ENCODE measurements around the gene RASGEF1C. TPM values are rescaled to one million over a fixed set of nuclear protein-coding genes. Genes with fewer than 3 reads are reported as not detected.

The RASGEF1C gene
- total RNA-seq, 1 donor from 2014 or later, result not detected

DNA sequence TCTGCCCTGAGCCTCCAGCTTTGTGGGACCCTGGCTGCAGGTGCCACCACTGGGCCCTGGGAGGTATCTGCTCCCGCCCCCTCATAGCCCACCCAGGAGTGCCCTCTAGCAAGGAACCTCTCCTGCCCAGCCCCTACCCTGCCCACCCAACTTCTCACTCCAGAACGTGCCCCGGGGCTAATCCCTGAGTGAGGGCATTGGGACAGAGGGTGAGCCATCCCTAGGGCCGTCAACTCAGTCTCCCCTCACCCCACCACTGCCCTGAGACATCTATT lies 2.7 kb upstream of the RASGEF1C start:
- intact Hi-C loops (cut with micrococcal nuclease), result loop anchor here (2.0 kb wide), 1 partner anchor 85 kb away; no protein-coding TSS in a partner anchor

DNA sequence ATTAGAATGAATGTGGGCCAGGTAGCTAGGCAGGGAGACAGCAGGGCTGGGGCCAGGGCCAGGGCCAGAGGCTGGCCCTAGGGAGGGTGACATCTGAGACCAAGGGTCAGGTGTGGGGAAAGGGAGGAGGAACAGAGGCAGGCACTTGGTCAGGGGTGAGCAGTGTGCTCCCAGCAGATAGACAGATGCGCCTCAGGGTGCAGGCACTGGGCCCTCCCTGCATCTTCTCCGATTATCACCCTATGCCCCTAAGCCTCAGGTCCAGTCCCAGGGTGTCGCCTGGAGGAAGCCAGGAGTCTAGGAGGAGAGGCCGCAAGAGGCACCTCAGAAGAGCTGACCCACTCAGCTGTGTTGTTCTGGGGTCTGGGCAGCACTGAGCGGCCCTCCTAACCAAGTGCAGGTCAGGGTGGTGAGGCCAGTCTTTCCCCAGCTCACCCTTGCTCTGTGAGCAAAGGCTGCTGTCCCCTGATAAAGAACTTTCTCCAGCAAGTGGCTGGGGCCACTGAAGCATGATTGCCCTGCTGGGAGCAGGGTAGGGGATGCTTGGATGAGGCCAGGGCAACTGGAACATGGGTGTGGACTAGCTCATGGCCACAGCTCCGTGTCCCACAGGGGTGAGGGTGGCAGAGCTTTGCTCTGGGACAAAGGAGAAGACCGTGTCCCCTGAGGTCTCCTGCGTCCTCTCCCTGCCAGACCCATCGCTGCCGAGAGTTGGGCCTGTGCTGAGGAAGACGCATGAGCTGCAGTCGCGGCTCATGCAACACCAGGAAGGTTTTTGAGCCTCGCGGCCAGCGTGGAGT lies 2.1 kb upstream of the RASGEF1C start:
- intact Hi-C loops (cut with micrococcal nuclease), result loop anchor here (2.0 kb wide), 1 partner anchor 84 kb away; no protein-coding TSS in a partner anchor

DNA sequence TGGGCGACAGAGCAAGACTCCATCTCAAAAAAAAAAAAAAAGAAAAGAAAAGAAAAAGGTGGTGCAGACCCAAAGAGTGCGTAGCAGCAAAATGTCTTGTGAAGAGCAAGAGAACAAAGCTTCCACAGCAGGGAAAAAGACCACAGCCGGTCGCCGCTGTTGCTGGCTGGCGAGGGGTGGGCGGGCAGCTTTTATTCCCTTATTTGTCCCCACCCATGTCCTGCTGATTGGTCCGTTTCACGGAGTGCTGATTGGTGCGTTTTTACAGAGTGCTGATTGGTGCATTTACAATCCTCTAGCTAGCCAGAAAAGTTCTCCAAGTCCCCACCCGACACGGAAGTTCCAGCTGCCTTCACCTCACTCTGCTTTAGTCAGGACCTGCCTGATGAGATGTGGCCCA lies 1.1 kb upstream of the RASGEF1C start:
- intact Hi-C loops (cut with micrococcal nuclease), result loop anchor here (2.0 kb wide), 1 partner anchor 83 kb away; no protein-coding TSS in a partner anchor

DNA sequence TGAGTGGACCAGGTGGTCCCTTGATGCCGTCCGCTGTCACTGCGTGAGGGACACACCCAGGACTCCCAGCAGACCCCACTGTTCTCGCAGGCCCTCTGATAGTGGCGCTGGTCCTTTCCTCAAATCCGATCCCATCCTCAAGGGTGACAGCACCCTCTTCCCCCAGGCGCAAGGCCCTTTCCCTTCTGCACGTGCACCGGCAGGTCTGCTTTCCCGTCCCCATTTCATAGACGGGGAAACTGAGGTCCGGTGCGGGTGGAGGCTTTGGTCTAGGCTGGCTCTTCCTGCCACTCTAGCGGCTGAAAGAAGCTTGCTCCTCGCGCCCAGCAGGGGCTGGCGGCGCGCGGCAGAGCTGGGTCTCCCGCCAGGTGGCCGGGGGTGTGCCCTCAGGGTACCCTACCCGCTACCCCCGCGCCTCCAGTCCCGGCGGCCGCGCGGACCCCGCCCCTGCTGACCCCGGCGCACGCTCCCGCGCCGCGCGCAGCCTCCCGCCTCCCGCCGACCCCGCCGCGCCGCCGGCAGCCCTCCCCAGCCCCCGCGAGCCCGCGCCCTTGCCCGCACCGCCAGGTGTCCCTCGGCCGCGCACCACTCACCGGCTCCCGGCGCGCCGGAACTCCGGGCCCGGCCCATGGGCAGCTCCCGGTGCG lies 453 bp downstream of the RASGEF1C start:
- intact Hi-C loops (cut with micrococcal nuclease), result no loop called here

DNA sequence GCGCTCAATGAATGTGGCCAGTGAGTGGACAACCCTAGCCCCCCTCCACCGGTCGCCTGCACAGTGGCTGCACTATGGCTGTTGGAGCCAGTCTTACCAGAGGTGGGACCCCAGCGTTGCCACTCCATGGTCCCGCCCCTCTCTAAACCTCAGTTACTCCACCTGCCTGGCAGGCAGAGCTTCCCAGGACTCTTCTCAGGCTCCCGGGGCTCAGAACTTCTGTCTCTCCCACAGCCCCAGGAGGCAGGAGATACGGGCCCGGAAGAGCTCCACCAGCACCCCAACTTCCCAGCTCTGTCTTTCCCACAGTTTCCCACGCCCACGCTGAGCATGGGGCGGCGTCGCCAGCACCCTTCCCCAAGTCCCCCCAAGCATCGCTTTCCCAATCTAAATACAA lies 975 bp downstream of the RASGEF1C start:
- intact Hi-C loops (cut with micrococcal nuclease), result no loop called here

DNA sequence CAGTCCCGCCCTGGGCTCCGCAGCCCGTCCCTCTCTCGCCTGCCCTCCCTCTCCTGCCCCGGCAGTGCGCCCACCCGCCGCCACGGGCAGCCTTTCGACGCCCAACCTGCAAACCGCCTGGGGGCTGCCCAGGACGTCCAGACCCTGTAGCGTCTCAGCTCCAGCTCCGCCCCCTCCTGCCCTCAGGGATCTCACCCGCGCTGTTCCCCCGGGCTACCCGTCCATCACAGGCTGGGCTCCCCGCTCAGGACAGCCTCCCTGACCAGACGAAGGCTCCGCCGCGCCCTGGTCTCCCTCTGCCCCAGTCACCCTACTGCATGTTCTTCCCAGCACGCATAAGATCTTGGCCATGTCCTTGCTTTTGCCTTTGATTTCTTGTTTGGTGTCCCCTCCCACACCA lies 1.4 kb downstream of the RASGEF1C start:
- intact Hi-C loops (cut with micrococcal nuclease), result no loop called here

DNA sequence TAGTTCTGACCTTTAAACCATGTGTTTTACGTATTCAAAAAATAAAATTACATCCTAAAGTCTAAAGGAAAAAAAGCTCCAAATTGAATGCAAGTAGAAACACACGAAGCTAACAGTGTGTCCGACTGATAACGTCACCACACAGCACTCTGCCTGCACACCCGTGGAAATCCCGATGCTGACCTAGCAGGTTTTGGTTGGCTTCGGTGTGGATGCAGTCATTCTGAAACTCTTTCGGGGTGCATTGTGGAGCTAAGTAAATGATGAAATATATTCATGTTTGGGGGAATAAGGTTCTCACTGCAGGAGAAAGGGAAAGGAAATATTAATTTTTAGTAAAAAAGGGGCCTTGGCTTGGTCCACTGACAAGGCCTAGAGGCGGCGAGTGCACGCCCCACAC lies 2.0 kb downstream of the RASGEF1C start:
- intact Hi-C loops (cut with micrococcal nuclease), result no loop called here

DNA sequence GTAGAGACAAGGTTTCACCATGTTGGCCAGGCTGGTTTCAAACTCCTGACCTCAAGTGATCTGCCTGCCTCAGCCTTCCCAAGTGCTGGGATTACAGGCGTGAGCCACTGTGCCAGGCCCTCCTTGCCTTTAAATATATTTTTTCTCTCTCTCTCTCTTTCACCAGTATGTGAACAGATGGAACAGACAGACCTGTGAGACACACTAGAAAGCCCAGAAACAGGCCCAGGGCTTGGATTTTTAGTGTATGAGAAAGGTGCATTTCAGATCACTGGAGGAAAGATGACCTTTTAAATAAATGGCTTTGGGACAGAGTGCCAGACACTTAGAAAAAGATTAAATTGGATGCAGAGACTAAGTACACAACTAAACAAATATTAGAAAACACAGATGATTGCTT lies 3.1 kb downstream of the RASGEF1C start:
- intact Hi-C loops (cut with micrococcal nuclease), result no loop called here

DNA sequence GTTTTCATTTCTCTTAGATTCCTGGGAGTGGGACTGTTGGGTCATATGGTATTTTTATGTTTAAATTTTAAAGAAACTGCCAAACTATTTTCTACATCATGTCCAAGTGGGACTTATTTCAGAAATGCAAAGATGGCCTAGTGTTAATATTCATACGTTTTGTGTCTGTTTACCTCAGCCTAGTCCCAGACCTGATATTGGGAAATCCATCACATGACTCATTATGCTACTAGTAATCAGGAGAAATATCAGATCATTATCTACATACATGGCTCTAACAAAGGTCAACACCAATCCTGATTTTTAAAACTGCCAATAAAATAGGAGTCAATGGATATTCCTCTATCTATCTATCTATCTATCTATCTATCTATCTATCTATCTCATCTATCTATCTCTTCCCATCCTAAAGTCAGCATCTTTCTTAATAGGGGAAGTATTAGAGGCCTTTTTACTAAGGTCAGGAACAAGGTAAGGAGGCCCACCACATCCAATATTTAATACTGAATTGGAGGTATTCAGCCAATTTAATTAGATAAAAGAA lies 4.7 kb downstream of the RASGEF1C start:
- intact Hi-C loops (cut with micrococcal nuclease), result no loop called here

DNA sequence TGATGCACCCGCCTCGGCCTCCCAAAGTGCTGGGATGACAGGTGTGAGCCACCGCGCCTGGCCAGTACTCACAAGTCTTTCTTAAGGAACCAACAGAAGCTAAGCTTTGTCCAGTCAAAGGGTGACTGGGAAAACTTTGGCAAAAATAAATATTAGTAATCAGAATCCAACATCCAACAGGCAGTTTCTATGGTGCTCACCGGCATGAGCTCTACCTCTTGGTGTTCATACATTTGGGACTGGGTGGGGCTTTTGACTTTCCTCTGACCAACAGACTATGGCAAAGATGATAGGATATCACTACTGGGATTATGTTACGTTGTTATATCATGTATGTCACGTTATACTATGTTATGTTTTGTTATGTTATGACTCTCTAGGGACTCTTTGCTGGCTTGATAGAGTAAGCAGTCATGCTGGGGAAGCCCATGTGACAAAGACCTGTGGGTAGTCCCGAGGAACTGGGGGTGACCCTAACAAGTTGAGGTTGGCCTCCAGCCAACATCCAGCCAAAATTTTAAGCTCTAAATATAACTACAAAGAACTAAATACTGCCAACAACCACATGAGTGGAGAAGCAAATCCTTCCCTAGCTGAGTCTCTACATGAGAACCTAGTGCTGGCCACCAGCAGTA lies 6.0 kb downstream of the RASGEF1C start:
- intact Hi-C loops (cut with micrococcal nuclease), result no loop called here

DNA sequence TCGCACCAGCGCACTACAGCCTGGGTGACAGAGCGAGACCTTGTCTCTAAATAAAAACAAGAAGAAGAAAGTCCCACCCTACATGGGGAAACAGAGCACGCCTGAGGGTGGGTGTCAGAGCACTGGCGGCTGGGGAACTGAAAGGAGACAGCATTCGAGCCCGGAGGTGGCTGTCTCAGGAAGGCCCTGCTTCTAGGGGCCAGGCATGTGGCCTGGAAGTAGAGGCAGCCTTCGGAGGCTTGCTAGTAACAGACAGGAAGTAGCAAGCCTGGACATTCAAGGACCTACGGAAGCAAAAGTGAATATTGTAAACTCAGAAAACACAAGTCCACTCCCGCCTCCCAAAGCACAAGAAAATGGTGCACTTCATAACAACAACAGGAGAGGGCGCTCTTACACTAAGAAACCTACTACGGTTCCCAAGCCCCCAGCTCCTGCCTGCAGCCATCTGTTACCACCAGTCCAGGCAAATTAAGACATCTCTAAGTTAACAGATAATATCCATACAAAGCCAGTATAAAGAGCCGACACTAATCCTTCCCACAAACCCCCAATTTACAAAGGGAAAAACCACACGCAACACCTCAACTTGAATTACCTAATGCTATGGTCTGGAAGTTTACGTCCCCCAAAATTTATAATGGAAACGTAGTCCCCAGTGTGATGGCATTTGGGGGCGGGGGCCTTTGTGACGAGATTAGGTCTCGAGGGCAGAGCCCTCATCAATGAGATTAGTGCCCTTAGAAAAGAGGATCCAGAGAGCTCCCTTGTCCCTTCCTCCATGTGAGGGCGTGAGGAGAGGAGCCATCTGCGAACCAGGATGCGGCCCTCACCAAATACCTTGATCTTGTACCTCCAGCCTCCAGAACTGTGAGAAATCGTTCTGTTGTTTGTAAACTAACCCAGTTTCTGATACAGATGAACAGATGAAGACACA lies 7.7 kb downstream of the RASGEF1C start:
- intact Hi-C loops (cut with micrococcal nuclease), result loop anchor here (1.0 to 2.0 kb wide), 2 partner anchors 114 to 269 kb away; no protein-coding TSS in a partner anchor

DNA sequence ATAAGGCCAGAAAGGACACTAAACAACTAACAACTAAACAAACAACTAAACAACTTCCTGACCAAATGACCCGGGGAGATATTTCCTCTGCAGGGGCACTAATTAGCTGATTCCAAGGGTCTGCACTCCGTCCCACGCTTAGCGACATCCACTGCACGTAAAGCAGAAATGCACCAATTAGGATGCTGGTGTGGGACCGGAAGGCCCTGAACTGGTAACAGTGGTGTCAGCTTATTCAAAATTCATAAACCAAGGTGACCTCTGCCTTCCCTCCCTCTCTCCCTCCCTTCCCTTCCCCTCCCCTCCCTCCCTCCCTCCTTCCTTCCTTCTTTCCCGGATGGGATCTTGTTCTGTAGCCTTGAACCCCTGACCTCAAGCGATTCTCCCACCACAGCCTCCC lies 9.6 kb downstream of the RASGEF1C start:
- intact Hi-C loops (cut with micrococcal nuclease), result no loop called here

DNA sequence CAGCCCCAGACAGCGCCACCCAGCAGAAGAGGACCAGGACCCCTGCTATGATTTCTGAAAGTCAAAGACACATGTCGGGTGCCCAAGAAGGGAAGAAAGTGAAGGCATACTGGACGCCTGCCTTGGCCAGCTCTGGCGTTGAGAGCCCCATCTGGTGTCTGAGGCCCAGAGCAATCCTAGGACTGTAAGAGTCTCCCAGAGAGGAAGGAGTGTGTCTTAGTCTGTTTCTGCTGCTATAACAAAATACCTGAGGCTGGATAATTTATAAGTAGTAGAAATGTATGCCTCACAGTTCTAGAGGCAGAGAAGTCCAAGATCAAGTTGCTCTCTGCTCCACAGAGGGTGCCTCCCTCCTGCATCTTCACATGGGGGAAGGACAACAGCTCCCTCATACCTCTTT lies 10.8 kb downstream of the RASGEF1C start:
- intact Hi-C loops (cut with micrococcal nuclease), result no loop called here

DNA sequence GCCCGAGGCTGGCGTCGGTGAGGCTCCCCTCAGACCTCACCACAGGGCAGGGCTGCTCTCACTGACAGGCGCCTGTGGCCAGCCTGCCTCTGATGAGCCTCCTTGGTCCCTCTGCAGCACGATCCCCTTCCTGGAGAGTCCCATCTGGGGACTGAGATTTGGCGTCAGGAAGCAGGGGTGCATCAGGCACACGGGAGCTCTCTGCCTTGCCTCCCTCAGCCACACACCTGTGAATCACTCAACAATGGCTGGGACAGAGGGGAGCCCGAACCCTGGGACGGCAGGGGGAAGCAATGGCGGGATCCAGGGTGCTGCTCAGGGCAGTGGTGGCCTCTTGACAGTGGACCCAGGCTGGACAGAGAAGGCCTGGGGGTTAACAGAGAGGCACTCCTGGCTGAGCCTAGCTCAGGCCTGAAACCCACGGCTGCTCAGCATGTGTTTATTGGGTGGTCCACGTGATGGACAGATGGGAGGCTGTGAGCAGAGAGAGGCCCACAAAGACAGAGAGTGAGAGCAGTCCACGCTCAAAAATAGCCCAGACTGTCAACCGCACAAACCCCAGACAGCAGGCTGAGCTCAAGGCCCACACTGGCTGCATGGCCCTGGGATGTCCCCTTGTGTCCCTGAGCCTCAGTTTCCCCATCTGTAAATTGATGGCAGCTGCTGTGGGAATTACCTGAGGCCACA lies 11.9 kb downstream of the RASGEF1C start:
- intact Hi-C loops (cut with micrococcal nuclease), result no loop called here

DNA sequence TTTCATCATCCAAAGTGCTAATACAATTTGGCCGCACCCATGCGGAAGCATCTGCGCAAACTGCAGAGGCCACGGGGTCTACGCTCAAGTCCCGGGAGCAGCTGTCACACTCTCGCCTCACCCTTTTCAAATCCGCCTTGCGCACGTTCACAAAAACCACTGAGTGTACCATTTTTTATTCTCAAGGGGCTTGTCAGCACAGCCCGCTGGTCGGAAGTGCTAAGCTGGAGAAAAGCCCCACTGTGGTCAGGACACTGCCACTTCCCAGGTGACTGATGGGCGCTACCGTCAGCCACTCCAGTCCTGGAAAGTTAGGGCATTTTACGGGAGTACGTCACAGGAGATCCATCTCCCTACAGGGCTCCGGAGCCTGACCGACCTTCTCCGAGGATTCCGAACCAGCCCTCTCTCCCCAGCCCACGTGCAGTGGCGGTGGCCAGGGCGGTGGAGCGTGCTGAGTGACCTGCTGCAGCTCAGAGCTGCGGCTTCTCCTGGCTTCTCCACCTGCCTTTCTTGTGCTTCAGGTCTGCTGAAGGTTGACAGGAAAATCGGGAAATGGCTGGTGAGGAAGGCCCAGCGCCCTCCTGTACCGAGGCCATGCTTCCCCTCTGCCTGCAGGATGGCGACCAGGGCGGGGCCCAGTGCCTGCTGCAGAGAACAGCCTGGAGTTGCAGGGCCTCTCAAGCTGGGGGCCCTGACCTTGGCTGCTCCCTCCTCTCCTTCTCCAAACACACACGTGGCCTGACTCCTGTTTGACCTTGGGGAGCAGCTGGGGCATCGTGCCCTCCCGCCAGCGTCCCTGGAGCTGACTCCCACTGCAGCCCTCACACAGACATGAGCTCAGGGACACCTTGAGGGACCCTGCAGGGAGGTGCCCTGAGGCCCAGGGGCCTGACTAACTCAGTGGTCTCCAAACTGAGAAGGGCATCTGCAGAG lies 14.3 kb downstream of the RASGEF1C start:
- intact Hi-C loops (cut with micrococcal nuclease), result no loop called here

DNA sequence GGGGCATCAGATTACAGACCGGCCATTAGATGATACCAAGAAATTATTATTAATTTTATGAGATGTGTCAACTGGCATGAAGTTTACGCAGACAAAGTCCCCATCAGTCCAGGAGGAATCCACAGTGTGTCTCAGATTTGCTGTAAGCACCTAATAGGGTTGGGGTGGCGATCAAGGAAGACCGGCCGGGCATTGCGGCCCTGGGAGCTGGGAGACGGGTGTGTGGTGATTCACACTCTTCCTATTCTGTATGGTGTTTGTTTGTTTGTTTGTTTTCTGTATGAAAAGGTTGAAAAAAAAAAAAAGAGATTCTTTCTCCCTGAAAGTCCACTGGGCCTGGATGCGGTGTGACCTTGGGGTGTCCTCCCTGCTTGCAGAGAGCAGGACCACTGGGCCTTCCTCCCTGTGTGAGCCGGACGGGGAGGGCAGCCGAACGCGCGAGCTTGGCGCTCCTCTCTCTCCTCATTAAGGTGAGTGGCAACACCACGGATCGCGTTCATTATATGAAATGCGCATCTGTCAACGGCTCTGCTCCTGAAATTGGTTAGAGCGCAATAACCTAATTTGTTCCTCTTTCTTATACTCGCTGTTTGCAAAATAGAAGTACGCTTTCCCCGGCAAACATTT lies 15.1 kb downstream of the RASGEF1C start:
- intact Hi-C loops (cut with micrococcal nuclease), result no loop called here

DNA sequence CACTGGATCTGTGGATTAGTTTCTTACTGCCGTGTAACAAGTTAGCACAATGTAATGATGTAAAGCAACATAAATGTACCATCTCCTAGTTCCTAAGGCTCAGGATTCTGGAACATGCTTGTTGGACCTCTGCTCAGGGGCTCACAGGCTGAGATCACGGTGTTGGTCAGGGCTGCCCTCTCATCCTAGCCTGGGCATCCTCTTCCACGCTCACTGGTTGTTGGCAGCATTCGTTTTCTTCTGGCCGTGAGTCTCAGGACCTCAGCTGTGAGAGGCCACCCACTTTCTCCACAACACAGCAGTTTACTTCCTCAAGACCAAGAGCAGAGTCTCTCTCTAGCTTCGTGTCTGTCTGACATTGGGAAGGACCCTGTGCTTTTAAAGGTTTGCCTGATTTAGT lies 17.3 kb downstream of the RASGEF1C start:
- intact Hi-C loops (cut with micrococcal nuclease), result no loop called here

DNA sequence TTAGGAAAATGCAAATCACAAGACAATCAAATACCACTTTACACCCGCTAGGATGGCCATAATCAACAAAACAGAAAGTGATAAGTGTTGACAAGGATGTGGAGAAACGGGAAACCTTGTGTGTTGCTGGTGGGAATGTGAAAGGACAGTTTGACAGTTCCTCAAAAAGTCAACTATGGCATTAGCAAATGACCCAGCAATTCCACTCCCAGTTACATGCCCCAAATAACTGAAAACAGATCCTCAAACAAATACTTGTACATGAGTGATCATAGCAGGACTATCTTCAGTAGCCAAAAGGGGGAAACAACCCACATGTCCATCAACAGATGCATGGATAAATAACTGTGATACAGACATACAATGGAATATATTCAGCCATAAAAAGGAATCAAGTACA lies 21.2 kb downstream of the RASGEF1C start:
- intact Hi-C loops (cut with micrococcal nuclease), result no loop called here

DNA sequence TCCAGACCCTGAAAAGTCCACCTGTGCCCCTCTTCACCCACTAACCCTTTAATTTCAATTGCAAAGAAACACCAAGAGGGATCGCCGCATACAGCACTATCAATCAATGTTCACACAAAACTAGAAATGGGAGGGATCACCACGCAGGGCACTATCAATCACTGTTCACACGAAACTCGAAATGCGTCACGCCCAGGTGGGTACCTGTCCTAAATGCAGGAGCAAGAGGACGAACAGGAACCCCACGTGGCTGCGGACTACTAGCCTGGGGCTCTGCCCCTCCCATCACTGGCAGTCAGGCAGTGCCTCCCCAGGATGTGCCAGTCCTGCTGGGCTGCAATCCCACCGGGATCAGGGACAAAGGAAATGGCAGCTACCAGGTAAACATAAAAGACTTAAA lies 28.2 kb downstream of the RASGEF1C start:
- intact Hi-C loops (cut with micrococcal nuclease), result no loop called here
